HG03066 (cell line): ENCODE measurements around the gene C10orf67.
"Not testable (repeated sequence)": the region's sequence is repeated elsewhere in the genome, so short reads cannot be mapped to it uniquely, and the experiment has no call there.

ENCODE experiments used
- ATAC-seq: cut with Tn5 transposase; IDR thresholded peaks from one replicate; pipeline ENCODE4 v1.9.1; 2021; ENCODE audit warnings: low read depth; ENCODE audit not compliant: unreplicated experiment

C10orf67 gene

DNA sequence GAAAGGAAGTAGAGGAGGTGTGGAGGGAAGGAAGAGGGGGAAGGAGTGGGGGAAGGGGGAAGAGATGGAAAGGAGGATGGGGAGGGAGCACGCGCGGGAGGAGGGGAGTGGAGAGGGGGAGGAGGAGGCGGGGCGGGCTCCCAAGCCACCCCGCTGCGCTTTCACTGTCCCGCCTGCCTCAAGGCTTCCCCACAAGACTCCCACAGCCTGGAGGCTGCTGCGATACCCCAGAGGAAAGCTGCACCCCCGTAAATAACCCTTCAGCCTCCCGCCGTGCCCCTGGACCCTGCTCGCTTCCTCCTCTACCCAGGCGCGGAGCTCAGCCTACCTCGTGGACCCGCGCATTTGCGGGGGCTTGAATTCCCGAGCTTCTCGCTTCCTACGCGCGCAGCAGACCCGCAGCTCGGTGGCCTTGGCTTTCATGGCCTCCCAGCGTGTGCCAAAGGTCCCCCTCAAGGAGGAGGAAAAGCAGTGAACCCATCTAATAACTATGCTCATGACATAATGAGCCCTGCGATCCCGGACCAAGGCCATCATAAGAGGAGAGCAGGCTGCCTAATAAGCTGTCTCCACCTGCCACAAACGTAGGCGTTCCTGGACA, at the start of gene C10orf67:
TSS of gene C10orf67 (minus strand) at position 557 of the 601 bp plus-strand sequence. CDS start at position 534, 23 bp downstream.
- peak; percentile 44 for ATAC-seq

GRCh38 chr10:23391821-23392220, 47.2 kb upstream of the C10orf67 start:
- no peak for ATAC-seq

DNA sequence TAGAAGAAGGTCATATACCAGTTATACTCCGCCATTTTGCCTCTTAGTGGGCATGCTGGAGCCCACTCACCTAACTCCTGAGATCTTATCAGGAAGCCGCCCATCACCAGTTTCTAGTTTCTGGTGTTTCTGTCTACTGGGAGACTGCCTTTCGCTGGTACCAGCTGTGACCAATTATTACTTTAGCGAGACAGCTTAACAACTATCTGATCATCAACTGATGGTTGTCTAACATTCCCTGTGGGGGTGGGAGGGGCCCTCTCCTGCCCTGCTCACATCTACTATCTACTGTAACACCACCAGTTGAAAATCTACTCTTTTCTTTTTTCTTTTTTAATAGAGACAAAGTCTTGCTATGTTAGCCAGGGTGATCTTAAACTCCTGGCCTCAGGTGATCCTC, 46.2 kb upstream of the C10orf67 start:
- ATAC-seq, result no peak

DNA sequence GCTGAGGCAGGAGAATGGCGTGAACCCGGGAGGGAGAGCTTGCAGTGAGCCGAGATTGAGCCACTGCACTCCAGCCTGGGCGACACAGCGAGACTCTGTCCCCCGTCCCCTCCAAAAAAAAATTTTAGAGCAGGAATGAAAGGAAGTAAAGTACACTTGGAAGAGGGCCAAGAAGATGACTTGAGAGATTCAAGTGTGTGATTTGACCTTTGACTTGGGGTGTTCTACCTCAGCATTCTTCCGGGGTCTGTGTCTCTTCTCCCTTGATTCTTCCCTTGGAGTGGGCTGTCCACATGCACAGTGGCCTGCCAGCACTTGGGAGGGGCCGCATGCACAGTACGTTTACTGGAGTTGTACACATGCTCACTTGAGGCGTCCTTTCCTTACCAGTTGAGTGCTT, 45.8 kb upstream of the C10orf67 start:
- ATAC-seq, result not testable (repeated sequence)

GRCh38 chr10:23387516-23387915, 42.9 kb upstream of the C10orf67 start:
- not testable (repeated sequence) for ATAC-seq

DNA sequence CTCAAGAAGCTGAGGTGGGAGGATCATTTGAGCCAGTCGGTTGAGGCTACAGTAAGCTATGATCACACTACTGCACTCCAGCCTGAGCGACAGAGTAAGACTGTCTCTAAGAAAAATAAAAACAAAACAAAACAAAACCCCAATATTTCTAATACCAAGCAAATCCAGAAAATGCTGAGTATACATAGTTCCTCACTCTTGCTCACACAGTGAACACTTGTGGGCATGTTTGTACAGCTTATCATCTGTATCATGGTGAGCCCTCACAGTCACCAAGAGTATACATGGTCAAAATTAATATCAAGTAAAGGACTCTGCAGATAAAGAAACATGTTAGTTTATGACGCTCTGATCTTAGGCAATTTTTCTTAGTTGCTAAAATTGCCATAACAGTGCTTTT, 41.5 kb upstream of the C10orf67 start:
- no peak for ATAC-seq

GRCh38 chr10:23384364-23384763, 39.8 kb upstream of the C10orf67 start:
- no peak for ATAC-seq

- ATAC-seq, result no peak
Measured at GRCh38 chr10:23383637-23384036, 39.0 kb upstream of the C10orf67 start.

- ATAC-seq, result no peak
Measured at GRCh38 chr10:23381298-23382040, 36.9 kb upstream of the C10orf67 start.

- no peak for ATAC-seq
Measured at GRCh38 chr10:23379686-23380085, 35.1 kb upstream of the C10orf67 start.

- ATAC-seq, result no peak
Measured at GRCh38 chr10:23376229-23376655, 31.6 kb upstream of the C10orf67 start.

- no peak for ATAC-seq
Measured at GRCh38 chr10:23375366-23375765, 30.8 kb upstream of the C10orf67 start.

DNA sequence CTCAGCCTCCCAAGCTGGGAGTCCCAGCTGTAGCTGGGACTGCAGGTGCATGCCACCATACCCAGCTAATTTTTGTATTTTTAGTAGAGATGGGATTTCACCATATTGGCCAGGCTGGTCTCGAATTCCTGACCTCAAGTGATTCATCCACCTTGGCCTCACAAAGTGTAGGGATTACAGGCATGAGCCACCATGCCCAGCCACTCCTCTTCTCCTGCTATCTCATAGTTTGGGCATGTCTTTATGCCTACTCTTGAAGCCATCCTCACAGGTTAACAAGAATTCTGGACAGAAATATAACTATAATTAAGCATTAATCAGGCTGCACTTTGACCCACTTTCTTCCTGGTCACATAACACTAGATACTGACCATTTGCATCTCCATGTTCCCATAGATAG, 28.6 kb upstream of the C10orf67 start:
- ATAC-seq, result no peak

DNA sequence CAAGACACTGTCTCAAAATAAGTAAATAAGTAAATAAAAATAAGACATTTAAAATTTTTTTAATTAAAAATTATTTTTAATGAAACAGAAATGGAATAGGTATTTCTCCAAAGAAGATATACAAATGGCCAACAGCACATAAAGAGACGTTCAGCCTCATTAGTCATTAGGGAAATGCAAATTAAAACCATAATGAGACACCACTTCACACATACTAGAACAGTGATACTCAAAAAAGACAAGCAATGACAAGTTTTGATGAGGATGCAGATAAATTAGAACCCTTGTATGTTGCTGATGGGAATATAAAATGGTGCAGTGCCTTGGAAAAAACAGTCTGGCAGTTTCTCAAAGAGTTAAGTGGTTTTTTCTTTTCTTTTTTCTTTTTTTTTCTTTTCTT, 26.5 kb upstream of the C10orf67 start:
- no peak for ATAC-seq

DNA sequence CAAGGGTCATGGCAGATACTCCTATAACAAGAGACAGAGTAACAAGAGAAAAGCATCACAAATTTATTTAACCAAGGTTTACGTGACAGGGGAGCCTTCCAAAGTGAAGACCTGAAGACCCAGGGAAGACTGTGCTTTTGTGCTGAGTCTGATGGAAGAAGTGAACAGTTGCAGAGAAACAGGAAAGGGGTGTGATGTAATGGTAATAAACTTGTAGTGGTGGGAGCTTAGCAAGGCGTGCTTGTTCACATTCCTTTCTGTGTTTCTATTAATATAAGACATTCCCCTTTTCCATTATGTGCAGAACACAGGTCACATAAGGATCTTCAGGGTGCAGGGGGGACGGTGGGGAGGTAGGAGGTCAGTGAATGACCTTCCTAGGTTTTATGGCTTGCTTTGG, 25.5 kb upstream of the C10orf67 start:
- no peak for ATAC-seq

DNA sequence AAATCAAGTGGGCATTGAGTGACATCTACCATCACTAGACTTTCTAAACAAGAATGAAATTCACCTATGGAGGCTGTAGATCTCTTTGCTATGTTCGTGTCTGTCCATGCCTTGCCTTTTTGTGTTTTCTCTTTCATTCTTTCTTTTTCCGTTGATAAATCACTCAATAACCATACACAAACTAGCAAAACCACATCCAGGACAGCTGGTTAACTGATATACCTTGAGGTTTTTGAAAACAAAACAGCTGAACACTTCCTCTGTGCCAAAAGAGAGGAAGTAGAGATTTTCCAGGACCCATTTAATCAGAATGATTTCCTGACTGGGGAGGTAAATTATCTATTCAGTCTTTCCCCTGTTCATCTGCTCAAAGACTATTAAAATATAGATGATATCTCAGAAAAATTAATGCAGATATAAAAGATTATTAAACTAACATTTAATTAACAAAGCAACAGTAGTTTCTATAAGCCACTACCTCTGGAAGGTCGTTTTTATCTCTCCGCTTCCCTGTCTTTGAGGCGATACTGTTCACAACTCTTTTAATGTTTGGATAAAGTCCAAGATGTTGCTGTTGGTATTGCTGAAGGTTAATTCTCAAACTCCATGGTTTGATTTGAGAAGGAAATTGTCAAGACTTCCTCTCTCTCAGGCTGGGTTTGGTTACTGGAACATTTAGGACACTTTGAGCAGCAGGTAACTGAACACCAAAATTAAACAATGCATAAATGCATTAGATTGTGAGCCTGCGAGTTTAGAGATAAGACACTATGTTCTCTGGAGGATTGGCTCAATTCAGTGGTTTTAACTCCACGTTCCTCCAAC, 24.4 kb upstream of the C10orf67 start:
- ATAC-seq, result peak; percentile 59

- no peak for ATAC-seq
Measured at GRCh38 chr10:23367896-23368595, 23.4 kb upstream of the C10orf67 start.

DNA sequence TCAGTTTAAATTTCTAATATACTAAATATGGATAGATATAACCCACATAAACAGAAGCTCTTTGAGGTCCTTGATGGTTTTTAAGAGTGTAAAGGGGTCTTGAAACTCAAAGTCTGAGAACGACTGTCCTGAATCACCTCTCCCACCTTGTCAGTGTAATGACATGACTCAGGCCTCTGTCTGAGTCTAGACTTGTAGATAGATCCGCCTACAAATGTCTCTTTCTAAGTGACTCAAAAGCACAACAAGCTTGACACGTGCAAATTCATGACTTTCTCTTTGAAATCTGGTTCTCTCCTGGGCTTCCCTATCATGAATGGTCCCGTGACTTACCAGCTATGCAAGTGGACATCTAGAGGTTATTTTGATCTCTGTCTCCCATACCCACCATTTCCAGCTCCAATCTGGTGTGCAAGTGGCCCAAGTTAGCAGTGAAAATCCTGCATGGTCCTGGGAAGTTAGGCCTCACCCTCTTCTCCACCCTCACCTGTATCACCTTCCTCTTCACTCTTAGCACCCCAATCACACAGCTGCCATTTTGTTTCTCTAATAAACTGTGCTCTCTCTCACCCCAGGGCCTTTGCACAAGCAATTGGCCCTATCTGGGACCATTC, 20.9 kb upstream of the C10orf67 start:
- ATAC-seq, result peak; percentile 24

- no peak for ATAC-seq
Measured at GRCh38 chr10:23364378-23364777, 19.8 kb upstream of the C10orf67 start.

DNA sequence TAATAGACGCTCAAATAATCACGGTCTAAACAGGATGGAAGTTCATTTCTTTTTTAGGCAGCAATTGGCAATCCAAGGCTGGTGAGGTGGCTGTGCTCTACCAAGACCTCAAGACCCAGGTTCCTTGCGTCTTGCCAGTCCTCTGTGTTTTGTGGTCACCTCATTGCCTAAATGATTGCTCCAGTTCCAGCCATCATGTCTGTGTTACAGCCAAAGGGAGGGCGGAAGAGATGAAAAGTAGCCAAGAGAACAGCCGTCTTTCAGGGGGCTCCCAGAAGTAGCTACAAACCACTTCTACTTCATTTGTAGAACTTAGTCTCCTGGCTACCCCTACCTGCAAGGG, 19.2 kb upstream of the C10orf67 start:
- no peak for ATAC-seq
